Esophagus squamous epithelium (tissue), 5 donors: ENCODE measurements around the gene GLRX3. TPM values are rescaled to one million over a fixed set of nuclear protein-coding genes. Genes with fewer than 3 reads are reported as not detected.

ENCODE experiments used
- DNase-seq: peaks from one replicate; lab custom pipeline; 2025; lab: John Stamatoyannopoulos, UW
- H3K27ac ChIP-seq, 4 donors: fragments of 200-600 bp; sonication (generic); one replicate each; pipeline ENCODE4 v1.5.1; 2016 to 2019; ENCODE audit warnings: mild to moderate bottlenecking in 1 of 4
- H3K27me3 ChIP-seq, 4 donors: fragments of 200-600 bp; sonication (generic); 1 replicate in 3 of 4; 2 replicates in 1 of 4; pipeline versions ENCODE4 v1.5.1 to v1.6.0; 2017 to 2021; ENCODE audit warnings: antibody characterized with exemption in 1 of 4
- H3K36me3 ChIP-seq, 3 donors: fragments of 200-600 bp; sonication (generic); one replicate each; pipeline ENCODE4 v1.5.1; 2016 to 2019
- H3K4me1 ChIP-seq, 3 donors: fragments of 200-600 bp; sonication (generic); one replicate each; pipeline ENCODE4 v1.5.1; 2017 to 2019
- H3K4me3 ChIP-seq, 4 donors: fragments of 200-600 bp; sonication (generic); 1 replicate in 3 of 4; 2 replicates in 1 of 4; pipeline ENCODE4 v1.5.1; 2016 to 2019; ENCODE audit warnings: mild to moderate bottlenecking in 2 of 4, moderate library complexity in 1 of 4
- H3K9me3 ChIP-seq, 3 donors: fragments of 200-600 bp; sonication (generic); one replicate each; pipeline ENCODE4 v1.5.1; 2016 to 2019
- POLR2A ChIP-seq, 4 donors: fragments of 450-650 bp; IDR thresholded peaks; one replicate each; pipeline ENCODE4 v1.6.1; 2017; ENCODE audit warnings: antibody characterized with exemption in 4 of 4, mild to moderate bottlenecking in 4 of 4, moderate library complexity in 3 of 4
- WGBS, 2 donors: methylation state at CpG; one replicate each; pipeline ENCODE4 v1.1.5; 2018; 5-methylcytosine and 5-hydroxymethylcytosine counted together
- intact Hi-C: fragments of 100-400 bp; cut with DNase I; formaldehyde crosslinking; loops from one replicate; pipeline ENCODE4 v1.15.0; 2022
- total RNA-seq, 4 donors: library from RNA; depleted of rRNA; stranded (reverse); fragments of >200 nt; gene quantifications; one replicate each; pipeline ENCODE4 v1.1.0, GENCODE V29; 2016
- TF ChIP-seq, protein P1 (sequence below), 6 experiments: fragments of 450-650 bp in 4 of 6; fragments of 200-600 bp in 2 of 6; sonication (generic) in 2 of 6; IDR thresholded peaks; one replicate each; pipeline ENCODE4 v1.5.1; 2016 to 2019; ENCODE audit warnings: antibody characterized with exemption in 6 of 6, mild to moderate bottlenecking in 4 of 6, moderate library complexity in 4 of 6
- donor health status: DM: yes; HTN: yes; CAD: no.

The GLRX3 gene
- total RNA-seq, 4 donors from 2014 or later: 48.5 to 115 (median 81.8) TPM

DNA sequence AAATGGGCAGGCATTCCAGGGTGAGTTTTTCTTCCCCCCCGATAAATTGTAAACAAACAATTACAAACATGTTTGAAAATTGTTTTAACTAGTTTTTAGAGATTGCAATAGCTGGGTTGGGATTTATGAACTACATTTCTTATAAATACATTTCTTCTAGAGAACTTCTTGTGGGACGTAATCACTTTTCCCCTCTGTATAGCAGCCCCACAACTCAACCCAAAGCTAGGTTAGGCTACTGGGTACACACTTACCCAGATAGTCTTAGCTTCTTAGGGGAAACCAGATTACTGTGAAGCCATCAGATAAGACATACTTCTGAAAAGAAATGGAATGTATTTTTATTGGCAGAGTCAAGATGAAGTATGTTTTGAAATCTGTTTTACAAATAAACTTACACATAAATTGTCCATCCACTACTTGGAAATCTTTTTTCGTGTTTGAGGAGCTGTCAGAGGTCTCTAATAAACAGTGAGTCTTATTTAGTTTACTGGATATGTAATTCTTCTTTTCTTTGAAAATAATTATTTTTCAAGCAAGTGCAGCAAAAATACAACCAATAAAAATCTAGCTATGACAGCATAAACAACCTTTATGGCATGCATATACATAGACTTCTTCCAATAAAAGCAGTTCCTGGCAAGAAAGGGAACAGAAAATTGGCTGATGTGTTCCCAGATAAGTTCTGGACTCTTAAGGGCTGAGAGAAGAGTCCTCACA, 8.0 kb upstream of the GLRX3 start:
- Histone ChIP-seq H3K36me3 (no peaks in the 10 kb centered on the region), H3K4me1 (peaks cover 0 to 7% (median 0%) of the 10 kb centered on the region in 3 donors), H3K9me3 (no peaks in the 10 kb centered on the region), H3K27ac (no peak overlapping the region), H3K4me3 (no peak overlapping the region), H3K27me3 (peaks cover 0 to 23% (median 2%) of the 10 kb centered on the region in 4 donors)
- DNase-seq: no peak
- WGBS, 2 donors: 35 to 46% methylated on average over 3 of the region's 3 CpGs
- intact Hi-C loops: no loop called here
- no peak for TF ChIP-seq POLR2A (IDR thresholded peaks at IDR 0.05)
- TF ChIP-seq, protein P1, sequence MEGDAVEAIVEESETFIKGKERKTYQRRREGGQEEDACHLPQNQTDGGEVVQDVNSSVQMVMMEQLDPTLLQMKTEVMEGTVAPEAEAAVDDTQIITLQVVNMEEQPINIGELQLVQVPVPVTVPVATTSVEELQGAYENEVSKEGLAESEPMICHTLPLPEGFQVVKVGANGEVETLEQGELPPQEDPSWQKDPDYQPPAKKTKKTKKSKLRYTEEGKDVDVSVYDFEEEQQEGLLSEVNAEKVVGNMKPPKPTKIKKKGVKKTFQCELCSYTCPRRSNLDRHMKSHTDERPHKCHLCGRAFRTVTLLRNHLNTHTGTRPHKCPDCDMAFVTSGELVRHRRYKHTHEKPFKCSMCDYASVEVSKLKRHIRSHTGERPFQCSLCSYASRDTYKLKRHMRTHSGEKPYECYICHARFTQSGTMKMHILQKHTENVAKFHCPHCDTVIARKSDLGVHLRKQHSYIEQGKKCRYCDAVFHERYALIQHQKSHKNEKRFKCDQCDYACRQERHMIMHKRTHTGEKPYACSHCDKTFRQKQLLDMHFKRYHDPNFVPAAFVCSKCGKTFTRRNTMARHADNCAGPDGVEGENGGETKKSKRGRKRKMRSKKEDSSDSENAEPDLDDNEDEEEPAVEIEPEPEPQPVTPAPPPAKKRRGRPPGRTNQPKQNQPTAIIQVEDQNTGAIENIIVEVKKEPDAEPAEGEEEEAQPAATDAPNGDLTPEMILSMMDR (IDR thresholded peaks at IDR 0.05): no peak

DNA sequence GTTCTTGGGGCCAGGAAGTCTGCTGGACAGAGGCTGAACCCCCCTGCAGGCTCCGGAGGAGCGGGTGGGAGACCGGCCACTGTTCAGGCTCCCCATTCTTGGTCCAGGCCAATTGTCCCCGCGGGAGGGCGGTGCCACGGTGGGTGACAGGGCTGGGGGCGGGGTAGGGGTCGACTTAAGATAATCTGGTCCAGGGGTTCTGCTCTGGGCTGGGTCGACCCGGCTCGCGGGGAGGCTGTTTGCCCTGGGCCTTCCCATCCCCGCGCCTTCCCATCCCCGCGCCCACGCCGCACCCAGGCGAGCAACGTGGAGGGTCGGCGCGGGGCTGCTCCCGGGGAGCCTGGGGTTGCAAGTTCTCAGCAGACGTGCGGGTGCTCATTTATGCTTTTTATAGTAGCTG, 7.3 kb upstream of the GLRX3 start:
- intact Hi-C loops: no loop called here
- Histone ChIP-seq H3K4me1 (peaks cover 0 to 7% (median 0%) of the 10 kb centered on the region in 3 donors), H3K4me3 (no peak overlapping the region), H3K27ac (no peak overlapping the region), H3K36me3 (no peaks in the 10 kb centered on the region), H3K27me3 (peaks cover 0 to 23% (median 2%) of the 10 kb centered on the region in 4 donors), H3K9me3 (no peaks in the 10 kb centered on the region)
- DNase-seq: no peak
- no peak for TF ChIP-seq POLR2A (IDR thresholded peaks at IDR 0.05)
- TF ChIP-seq, protein P1 (IDR thresholded peaks at IDR 0.05): no peak
- 64% methylated on average over 13 of the region's 27 CpGs; no CpG with 5 or more reads in 1 of the 2 donors for WGBS, 2 donors

DNA sequence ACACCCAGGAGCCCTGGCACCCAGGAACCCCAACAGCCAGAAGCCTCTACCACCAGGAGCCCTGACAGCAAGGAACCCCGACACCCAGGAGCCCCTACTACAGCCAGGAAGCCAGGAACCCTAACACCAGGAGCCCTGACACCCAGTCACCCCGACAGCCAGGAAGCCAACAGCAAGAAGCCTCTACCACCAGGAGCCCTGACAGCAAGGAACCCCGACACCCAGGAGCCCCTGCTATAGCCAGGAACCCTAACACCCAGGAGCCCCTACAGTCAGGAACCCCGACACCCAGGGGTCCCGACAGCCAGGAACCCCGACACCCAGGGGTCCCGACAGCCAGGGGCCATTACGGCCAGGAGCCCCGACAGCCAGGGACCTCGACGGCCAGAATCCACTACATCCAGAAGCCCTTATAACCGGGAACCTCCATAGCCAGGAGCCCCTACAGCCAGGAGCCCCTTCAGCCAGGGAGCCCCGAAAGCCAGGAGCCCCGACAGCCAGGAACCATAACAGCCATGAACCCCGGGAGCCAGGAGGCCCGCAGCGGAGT, 440 bp upstream of the GLRX3 start:
- Histone ChIP-seq H3K4me1 (peaks cover 28 to 46% (median 36%) of the 10 kb centered on the region in 3 donors), H3K4me3 (peak overlapping the region; percentile 73 to 99 (median 76)), H3K27ac (peak overlapping the region; percentile 88 to 96 (median 90)), H3K27me3 (peaks cover 0 to 2% (median 0%) of the 10 kb centered on the region in 4 donors), H3K36me3 (peaks cover 0 to 6% (median 0%) of the 10 kb centered on the region in 3 donors), H3K9me3 (no peaks in the 10 kb centered on the region)
- intact Hi-C loops: no loop called here
- WGBS, 2 donors: 80% methylated on average over 1 of the region's 17 CpGs; no CpG with 5 or more reads in 1 of the 2 donors
- TF ChIP-seq, protein P1 (IDR thresholded peaks at IDR 0.05): no peak
- TF ChIP-seq POLR2A (IDR thresholded peaks at IDR 0.05): no peak
- DNase-seq: no peak

DNA sequence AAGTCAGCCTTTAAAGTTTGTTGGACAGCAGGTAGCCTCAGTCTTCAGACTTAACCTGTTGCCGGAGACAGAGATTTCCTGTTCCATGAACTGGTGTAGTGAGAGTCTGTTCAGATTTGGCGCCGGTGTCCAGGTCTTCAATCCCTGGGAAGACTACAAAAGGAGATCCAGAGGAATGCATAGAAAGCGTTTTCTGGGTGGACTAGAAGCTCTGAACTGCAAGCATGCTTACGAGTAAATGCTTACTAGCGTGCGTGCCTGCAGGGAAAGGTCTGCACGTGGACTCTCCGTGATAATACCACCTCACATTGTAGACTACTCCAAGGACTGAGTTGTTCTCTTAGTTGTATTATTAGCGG, 878 bp downstream of the GLRX3 start:
- peaks cover 0 to 11% (median 0%) of the 10 kb centered on the region in 3 donors for H3K36me3 ChIP-seq
- DNase-seq: no peak
- intact Hi-C loops: no loop called here
- H3K27me3 ChIP-seq: no peaks in the 10 kb centered on the region
- 2 to 4% methylated on average over 7 to 10 of the region's 10 CpGs for WGBS, 2 donors
- peak overlapping the region; percentile 73 to 99 (median 76) for H3K4me3 ChIP-seq
- TF ChIP-seq POLR2A (IDR thresholded peaks at IDR 0.05): no peak
- H3K4me1 ChIP-seq: peaks cover 31 to 60% (median 42%) of the 10 kb centered on the region in 3 donors
- no peaks in the 10 kb centered on the region for H3K9me3 ChIP-seq
- peak overlapping the region; percentile 88 to 96 (median 90) for H3K27ac ChIP-seq

DNA sequence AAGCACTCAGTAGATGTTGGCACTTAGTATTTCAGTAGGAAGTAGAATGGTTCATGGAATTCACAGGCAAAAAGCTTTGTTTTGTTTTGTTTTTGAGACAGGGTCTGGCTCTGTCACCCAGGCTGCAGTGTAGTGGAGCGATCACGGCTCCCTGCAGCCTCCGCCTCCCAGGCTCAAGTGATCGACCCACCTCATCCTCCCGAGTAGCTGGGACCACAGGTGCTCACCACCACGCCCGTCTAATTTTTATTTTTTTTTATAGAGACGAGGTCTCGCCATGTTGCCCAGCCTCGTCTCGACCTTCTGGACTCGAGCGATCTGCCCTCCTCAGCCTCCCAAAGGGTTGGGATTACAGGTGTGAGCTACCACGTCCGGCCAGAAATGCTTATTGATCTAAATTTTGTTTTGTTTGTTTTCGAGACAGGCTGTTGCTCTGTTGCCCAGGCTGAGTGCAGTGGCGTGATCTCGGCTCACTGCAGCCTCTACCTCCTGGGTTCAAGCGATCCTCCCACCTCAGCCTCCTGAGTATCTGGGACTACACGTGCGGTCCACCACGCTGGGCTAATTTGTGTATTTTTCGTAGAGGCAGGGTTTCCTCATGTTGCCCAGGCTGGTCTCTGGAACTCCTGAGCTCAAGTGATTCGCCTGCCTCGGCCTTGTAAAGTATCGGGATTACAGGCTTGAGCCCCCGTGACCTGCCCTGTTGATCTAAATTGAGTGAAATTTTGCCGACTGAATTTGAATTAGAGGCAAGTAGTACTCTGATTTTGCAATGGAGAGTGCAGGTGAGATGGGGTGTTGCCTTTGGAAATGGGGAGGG, 1.7 kb downstream of the GLRX3 start:
- intact Hi-C loops: no loop called here
- 71 to 80% methylated on average over 26 to 28 of the region's 28 CpGs for WGBS, 2 donors

More for the DNA sequence above, 1.7 kb downstream of the GLRX3 start:
- DNase-seq: no peak
- H3K9me3 ChIP-seq: no peaks in the 10 kb centered on the region
- TF ChIP-seq POLR2A (IDR thresholded peaks at IDR 0.05): no peak
- TF ChIP-seq, protein P1 (IDR thresholded peaks at IDR 0.05): no peak
- H3K27me3 ChIP-seq: no peaks in the 10 kb centered on the region
- peaks cover 0 to 19% (median 7%) of the 10 kb centered on the region in 3 donors for H3K36me3 ChIP-seq
- peak overlapping the region; percentile 88 to 96 (median 90) for H3K27ac ChIP-seq
- peaks cover 33 to 68% (median 42%) of the 10 kb centered on the region in 3 donors for H3K4me1 ChIP-seq
- H3K4me3 ChIP-seq: peak overlapping the region; percentile 73 to 99 (median 76)
